ENCODE results near the gene PLXNA4. TPM values are rescaled to one million over a fixed set of nuclear protein-coding genes. Genes with fewer than 3 reads are reported as not detected.

The PLXNA4 gene
- total RNA-seq, 1 experiment from 2014 or later, result 0.10 TPM

- in situ Hi-C loops (cut with HindIII; ENCODE audit: low pct_unique_long_range_greater_than_20kb, low sequenced_read_pairs), result no loop called here
- H3K27ac ChIP-seq (ENCODE audit: low read length), result no peak overlapping the region
- CTCF ChIA-PET, result no interaction called here
Observed at GRCh38 chr7:132381742-132382472, 194.4 kb downstream of the PLXNA4 start.

GRCh38 chr7:132380059-132380458 is 196.2 kb downstream of the PLXNA4 start:
- BruUV-seq (replicated peaks), result no TSS peak
- Histone ChIP-seq H3K27ac (ENCODE audit: low read length) (no peak overlapping the region), H3K27me3 (ENCODE audit: control insufficient read depth, insufficient read depth, low read length) (peaks cover 25% of the 10 kb centered on the region), H3K9me3 (ENCODE audit: control insufficient read depth, insufficient read depth, low read depth, low read length) (no peaks in the 10 kb centered on the region), H3K4me1 (ENCODE audit: control insufficient read depth, insufficient read depth, low read length) (no peaks in the 10 kb centered on the region), H3K4me3 (ENCODE audit: low read depth in 2 of 2, low read length in 2 of 2) (no peak overlapping the region), H3K36me3 (ENCODE audit: control insufficient read depth, insufficient read depth, low read length) (no peaks in the 10 kb centered on the region)
- no peak for DNase-seq (ENCODE audit: low read depth, low spot score)
- ATAC-seq, result no peak
- in situ Hi-C loops (cut with HindIII; ENCODE audit: low pct_unique_long_range_greater_than_20kb, low sequenced_read_pairs), result no loop called here
- intact Hi-C loops (cut with micrococcal nuclease; ENCODE audit: unreplicated experiment), result no loop called here
- ChIA-PET POLR2A (no interaction called here), CTCF (no interaction called here)
- TF ChIP-seq POLR2AphosphoS5 (IDR thresholded peaks at IDR 0.05; ENCODE audit: low read depth, low read length) (no peak), SIN3A (IDR thresholded peaks at IDR 0.05; ENCODE audit: borderline replicate concordance, insufficient read depth, low read depth, low read length) (no peak), TCF7L2 (IDR thresholded peaks at IDR 0.05; ENCODE audit: low read depth, low read length) (no peak), REST (IDR thresholded peaks at IDR 0.05; ENCODE audit: insufficient read depth in 1 of 2, low read depth in 2 of 2, low read length in 1 of 2) (no peak), CTCF (IDR thresholded peaks at IDR 0.05) (no peak)

More at GRCh38 chr7:132381742-132382472, 194.4 kb downstream of the PLXNA4 start:
- Histone ChIP-seq H3K27me3 (ENCODE audit: control insufficient read depth, insufficient read depth, low read length) (peaks cover 27% of the 10 kb centered on the region), H3K4me1 (ENCODE audit: control insufficient read depth, insufficient read depth, low read length) (no peaks in the 10 kb centered on the region), H3K9me3 (ENCODE audit: control insufficient read depth, insufficient read depth, low read depth, low read length) (no peaks in the 10 kb centered on the region), H3K4me3 (ENCODE audit: low read depth in 2 of 2, low read length in 2 of 2) (no peak overlapping the region), H3K36me3 (ENCODE audit: control insufficient read depth, insufficient read depth, low read length) (no peaks in the 10 kb centered on the region)
- intact Hi-C loops (cut with micrococcal nuclease; ENCODE audit: unreplicated experiment), result no loop called here
- POLR2A ChIA-PET, result no interaction called here
- TF ChIP-seq CTCF (IDR thresholded peaks at IDR 0.05), result no peak
- TF ChIP-seq REST (IDR thresholded peaks at IDR 0.05; ENCODE audit: insufficient read depth in 1 of 2, low read depth in 2 of 2, low read length in 1 of 2), result no peak
- TF ChIP-seq POLR2AphosphoS5 (IDR thresholded peaks at IDR 0.05; ENCODE audit: low read depth, low read length), result no peak
- no peak for TF ChIP-seq SIN3A (IDR thresholded peaks at IDR 0.05; ENCODE audit: borderline replicate concordance, insufficient read depth, low read depth, low read length)
- TF ChIP-seq TCF7L2 (IDR thresholded peaks at IDR 0.05; ENCODE audit: low read depth, low read length), result no peak
- no TSS peak for BruUV-seq (replicated peaks)
- ATAC-seq (no peak), DNase-seq (ENCODE audit: low read depth, low spot score) (no peak)

All from Panc1 (cell line).